GM19043 (cell line): Measurements from ENCODE around the gene USP13.
A peak's percentile ranks its signal among the peaks of the same experiment; 100 is the strongest.

Experiments
- ATAC-seq: cut with Tn5 transposase; IDR thresholded peaks from one replicate; pipeline ENCODE4 v1.9.1; 2021; ENCODE audit warnings: low read depth; ENCODE audit not compliant: unreplicated experiment

Gene USP13

DNA sequence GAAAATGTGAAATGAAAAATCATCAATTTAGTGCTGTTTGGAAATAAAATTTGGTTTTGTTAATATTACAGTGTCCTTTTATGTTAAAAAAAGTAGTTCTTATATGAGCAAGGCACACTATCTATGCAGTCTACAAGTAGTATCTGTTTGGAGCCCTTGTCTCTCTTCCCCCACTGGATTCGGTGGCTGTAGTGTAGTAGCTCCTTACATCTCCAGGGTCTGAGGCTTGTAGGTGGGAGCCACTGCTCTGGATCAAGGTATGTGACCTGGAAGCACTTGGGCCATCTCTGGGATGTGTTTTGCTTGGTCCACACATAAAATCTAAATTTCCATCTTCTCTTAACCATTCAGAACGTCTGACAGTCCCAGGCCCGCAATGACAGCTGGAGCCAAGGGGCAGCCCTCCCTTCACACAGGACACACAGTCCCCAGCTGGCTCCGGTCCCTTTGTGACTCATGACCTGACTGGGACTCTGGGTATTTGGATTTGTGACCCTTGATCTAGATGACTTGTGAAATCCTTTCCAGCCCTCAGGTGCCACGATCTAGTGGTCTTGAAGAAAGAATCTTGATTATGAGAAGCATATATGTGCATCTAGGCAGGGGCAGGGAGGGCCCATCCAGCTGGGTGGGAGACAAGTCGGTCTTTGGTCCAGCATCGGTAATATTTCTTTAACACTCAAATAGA is 80.0 kb downstream of the USP13 start:
- no peak for ATAC-seq

DNA sequence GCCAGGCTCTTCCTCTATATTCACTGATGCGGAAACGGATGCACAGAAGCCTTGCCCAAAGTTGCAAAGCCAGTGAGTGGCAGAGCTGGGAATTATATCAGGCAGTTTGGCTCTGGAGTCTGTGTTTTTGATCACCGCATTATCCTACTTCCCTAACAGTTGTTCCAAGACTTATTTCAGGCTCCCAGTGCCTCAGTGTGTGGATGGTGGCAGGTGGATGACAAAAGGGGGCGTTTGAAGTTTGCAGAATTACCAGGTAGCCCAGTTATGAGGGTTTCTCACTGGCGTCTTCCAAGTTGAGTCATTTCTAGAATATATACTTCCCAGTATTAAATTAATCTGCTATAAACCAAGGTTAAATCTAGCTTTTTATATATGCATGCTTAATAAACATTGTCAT is 81.0 kb downstream of the USP13 start:
- no peak for ATAC-seq

DNA sequence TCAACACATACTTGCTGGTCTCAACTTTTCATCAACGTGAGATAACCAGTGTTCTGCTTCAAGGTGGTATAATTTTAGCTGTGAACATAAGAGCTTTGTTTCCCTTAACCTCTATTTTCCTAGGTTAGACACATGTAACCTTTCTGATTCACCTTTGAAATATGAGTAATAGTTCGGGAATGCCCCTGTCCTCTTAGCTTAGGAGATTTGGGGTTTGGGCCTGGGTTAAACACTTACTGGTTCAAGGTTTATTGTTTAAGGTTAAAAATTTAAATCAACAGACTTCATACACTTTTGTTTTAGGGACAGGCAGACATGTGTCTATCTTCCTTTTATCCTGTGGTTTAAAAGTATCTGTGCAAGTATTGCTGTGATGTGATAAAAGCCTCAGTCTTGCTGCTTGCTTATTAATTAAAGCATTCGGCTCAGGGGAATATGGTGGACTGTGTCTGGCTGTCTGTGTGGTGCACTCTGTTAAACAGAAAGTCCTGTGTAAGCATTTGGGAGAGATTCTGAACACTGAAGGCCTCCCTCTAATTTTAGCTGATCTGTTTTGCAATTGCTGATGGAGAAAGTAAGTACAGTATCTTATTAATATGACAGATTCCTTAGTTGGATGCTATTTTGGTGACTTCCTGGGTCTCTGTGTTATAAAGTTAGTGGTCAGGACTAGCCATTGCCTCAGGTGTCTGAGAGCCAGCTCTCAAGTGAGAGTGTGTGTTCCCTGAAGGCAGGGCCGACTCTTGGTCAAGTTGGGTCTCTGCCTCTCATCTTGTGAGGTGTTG is 81.8 kb downstream of the USP13 start:
- ATAC-seq, result no peak

DNA sequence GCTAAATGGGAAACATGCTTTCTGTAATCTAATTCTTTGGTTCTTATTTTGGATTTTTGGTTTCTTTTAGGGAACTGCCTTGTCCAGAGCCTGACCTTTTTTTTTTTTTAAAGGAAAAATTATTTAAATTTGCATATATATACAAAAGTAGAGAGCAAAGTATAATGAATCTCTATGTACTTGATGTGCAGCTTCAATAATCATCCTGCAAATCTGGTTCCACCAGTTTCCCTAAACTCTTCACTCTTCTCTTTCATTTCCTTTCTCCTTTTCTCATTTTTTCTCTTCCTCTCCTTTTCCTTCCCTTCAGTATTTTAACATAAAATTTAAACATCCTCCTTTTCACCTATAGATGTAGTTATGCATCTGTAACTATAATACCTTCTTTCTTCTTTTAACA is 82.5 kb downstream of the USP13 start:
- no peak for ATAC-seq

DNA sequence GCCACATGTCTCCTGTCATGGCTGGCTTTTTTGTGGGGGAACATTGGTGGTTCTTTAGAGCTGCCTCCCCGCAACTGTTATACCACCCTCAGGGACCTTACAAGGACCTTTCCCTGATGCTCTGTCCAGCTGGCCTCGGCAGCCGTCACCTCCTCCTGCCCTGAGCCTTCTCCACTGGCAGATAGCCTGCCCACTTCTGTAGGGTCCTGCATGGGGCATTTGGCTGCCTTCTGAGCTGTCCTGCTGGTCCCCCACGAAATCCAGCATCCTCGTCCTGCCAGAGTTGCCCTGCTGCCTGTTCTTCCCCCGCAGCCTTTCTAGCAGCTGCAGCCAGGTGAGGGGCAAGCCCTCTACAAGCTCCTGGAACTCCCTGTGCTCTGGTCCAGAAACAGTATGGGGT is 86.2 kb downstream of the USP13 start:
- ATAC-seq, result no peak

GRCh38 chr3:179739816-179740594 is 87.2 kb downstream of the USP13 start:
- ATAC-seq, result no peak

DNA sequence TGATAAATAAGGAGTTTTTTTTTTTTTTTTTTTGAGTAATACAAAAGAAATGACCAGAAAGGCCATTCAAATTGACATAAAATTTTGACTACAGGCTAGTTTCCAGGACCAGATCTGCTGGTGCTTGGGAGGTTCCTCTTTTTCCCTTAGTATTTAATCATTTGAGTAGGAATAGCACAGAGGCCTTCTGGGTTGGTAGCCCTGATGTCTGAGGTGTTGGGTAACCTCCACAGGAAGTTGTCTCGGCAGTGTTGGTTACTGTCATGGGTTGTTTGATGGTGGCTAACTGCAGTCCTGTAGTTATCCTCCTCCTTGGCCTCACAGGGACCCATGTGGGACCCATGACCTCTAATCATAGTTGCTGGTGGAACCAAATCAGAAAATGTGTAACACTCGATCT is 91.1 kb downstream of the USP13 start:
- ATAC-seq, result no peak

- no peak for ATAC-seq
Observed at GRCh38 chr3:179744667-179745066, 91.8 kb downstream of the USP13 start.

- no peak for ATAC-seq
Observed at GRCh38 chr3:179745079-179745478, 92.2 kb downstream of the USP13 start.

- ATAC-seq, result no peak
Observed at GRCh38 chr3:179745716-179746115, 92.9 kb downstream of the USP13 start.

- ATAC-seq, result peak; percentile 59
Observed at GRCh38 chr3:179750720-179751328, 98.0 kb downstream of the USP13 start.

DNA sequence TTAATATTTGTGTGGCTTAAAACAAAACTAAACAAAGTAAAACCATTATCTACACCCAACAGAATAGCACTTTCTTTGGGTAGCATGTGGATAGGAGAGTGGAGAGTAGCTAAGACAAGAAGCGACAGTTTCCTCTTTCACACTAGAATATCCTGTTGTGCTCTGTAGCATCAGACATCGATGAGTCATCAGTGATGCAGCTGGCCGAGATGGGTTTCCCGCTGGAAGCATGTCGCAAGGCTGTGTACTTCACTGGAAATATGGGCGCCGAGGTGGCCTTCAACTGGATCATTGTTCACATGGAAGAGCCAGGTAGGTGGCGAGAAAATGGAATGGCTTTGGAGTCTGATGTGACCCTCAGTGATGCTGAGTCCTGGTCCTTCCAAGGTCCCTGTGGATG is 108.1 kb downstream of the USP13 start:
- ATAC-seq, result no peak

DNA sequence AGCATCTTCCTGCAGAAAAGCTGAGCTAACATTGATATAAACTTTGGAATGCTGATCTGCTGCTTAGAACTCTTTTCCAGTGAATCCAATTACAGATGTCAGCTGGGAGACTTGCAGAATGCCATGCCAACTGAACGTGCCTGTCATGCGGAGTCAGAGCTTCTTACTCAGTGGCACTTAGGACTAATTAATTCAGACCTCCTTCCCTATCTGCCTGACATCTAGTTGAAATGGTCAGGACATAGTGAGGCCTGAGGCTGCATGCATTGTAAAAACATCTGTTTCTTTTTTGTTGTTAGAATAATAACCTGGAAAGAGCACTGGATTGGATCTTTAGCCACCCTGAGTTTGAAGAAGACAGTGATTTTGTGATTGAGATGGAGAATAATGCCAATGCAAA is 112.6 kb downstream of the USP13 start:
- ATAC-seq, result no peak

GRCh38 chr3:179766416-179767133 is 113.7 kb downstream of the USP13 start:
- no peak for ATAC-seq

DNA sequence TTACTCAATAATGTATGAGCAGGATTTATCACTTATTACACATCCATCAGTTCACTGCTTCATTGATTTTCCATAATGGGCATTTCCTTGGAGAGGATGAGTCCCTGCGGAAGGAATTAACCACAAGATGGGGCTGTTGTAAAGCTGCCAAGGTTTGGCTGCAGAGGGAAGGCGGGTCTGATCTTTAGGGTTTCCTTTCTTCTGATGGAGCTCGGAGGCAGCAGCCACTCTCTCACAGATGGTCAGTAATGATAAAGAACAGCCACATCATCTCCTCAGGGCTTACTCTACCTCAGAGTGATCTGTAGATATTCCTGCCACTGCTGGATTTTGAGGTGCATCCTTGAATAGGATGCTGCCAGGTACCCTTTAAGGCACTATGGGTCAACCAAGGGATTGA is 115.2 kb downstream of the USP13 start:
- ATAC-seq, result no peak

DNA sequence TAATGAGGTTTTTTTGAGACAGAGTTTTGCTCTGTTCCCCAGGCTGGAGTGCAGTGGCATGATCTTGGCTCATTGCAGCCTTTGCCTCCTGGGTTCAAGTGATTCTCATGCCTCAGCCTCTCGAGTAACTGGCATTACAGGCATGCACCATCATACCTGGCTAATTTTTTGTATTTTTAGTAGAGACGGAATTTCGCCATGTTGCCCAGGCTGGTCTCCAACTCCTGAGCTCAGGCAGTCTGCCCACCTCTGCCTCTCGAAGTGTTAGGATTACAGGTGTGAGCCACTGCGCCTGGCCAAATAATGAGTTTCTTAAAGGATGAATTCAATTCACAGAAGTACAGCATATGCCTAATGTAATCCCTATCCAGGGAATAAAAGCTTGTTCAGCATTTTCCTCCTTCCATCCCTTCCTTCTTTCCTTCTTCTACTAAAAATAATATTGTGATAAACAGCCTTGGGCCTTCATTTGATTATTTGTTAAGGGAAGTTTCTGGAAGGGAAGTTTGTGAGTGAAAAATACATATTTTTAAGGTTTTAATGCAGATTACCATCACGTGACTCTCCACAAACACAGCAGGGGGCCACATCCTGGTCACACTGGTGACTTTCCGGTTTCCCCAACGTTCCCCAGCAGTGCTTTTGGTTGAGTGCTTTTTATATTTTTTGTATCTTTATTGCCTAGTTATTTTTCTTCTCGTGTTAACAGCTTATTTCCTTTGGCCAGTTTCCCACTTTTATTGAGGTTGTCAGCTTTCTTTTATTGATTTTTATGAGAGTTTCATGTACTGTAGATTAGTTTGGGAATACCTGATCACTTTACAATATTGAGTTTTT is 116.8 kb downstream of the USP13 start:
- no peak for ATAC-seq

- ATAC-seq, result no peak
Observed at GRCh38 chr3:179771797-179772196, 119.0 kb downstream of the USP13 start.

DNA sequence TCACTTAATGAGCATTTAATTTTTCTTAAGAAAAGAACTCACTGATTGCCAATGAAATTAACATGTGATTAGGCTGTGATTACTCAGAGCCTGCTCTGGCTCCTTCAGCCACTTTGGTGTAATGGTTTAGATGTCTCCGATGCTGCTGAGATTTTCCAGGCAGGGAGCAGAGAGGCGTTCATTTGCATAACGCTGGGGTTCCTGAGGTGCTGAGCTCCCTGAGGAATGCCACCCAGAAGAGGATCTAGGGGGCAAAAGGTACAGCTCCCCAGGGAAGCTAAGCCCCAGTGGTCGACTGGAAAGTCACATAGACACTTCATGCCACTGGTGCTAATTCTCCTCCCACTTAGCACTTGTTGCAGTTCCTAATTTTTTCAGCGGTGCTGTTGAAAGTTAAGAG is 119.5 kb downstream of the USP13 start:
- ATAC-seq, result no peak

DNA sequence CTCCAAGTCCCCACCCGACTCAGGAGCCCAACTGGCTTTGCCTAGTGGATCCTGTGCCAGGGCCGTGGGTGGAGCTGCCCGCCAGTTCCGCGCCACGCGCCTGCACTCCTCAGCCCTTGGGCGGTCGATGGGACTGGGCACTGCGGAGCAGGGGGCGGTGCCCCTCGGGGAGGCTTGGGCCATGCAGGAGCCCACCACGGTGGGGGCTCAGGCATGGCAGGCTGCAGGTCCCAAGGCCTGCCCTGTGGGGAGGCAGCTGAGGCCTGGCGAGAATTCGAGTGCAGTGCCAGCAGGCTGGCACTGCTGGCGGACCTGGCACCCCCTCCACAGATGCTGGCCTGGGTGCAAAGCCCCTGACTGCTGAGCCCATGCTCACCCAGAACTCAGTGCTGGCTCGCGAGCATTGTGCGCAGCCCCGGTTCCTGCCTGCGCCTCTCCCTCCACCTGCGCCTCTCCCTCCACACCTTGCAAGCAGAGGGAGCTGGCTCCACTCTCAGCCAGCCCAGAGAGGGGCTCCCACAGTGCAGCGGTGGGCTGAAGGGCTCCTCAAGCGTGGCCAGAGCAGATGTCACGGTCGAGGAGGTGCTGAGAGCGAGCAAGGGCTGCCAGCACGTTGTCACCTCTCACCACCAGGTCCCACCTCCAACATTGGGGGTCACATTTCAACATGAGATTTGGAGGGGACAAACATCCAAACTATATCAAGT is 122.7 kb downstream of the USP13 start:
- ATAC-seq, result no peak
